T-cell (primary cell): ENCODE measurements around the gene ELF3. TPM values are rescaled to one million over a fixed set of nuclear protein-coding genes. Genes with fewer than 3 reads are reported as not detected.

ENCODE experiments used
- ATAC-seq, 4 experiments: fragments of 200-7000 bp in 3 of 4; fragments of 150-1000 bp in 1 of 4; cut with Tn5 transposase; replicated peaks in 1 of 4; 1 replicate in 3 of 4; 2 replicates in 1 of 4; pipeline ENCODE4 v1.10.0; 2021; ENCODE audit warnings: moderate library complexity in 3 of 4, mild to moderate bottlenecking in 2 of 4, moderate number of reproducible peaks in 1 of 4
- CTCF ChIA-PET, 2 donors: fragments of 300-600 bp; sonication (Branson Sonifier 250); formaldehyde crosslinking; loops; one replicate each; lab custom pipeline; 2022; ENCODE audit warnings: antibody characterized with exemption in 2 of 2; lab: Charles Lee
- POLR2A ChIA-PET, 2 donors: fragments of 300-600 bp; sonication (Branson Sonifier 250); formaldehyde crosslinking; loops; one replicate each; lab custom pipeline; 2022; ENCODE audit warnings: antibody characterized with exemption in 2 of 2; lab: Charles Lee
- DNase-seq, 35 experiments: peaks; one replicate each; pipeline versions ENCODE4 v3.0.0 to v3.0.0-alpha.2; 2013 to 2023
- H3K27ac ChIP-seq: one replicate; pipeline ENCODE4 v1.5.1; 2013; ENCODE audit warnings: low read length
- H3K27me3 ChIP-seq, 2 experiments: replicated peaks in 1 of 2; 1 replicate in 1 of 2; 2 replicates in 1 of 2; pipeline versions ENCODE4 v1.6.1 to v1.7.0; 2013; ENCODE audit warnings: low read length in 1 of 2, mixed read lengths in 1 of 2; ENCODE audit not compliant: control insufficient read depth in 2 of 2, insufficient read depth in 2 of 2; ENCODE audit errors: extremely low read depth in 1 of 2
- H3K36me3 ChIP-seq, 2 donors: 1 replicate in 1 of 2; 2 replicates in 1 of 2; pipeline versions ENCODE4 v1.6.1 to v1.7.0; 2013; ENCODE audit warnings: low read length in 1 of 2; ENCODE audit not compliant: control insufficient read depth in 2 of 2, insufficient read depth in 1 of 2; ENCODE audit errors: extremely low read depth in 1 of 2
- H3K4me1 ChIP-seq, 2 experiments: 1 replicate in 1 of 2; 2 replicates in 1 of 2; pipeline versions ENCODE4 v1.6.1 to v1.7.0; 2013; ENCODE audit warnings: low read length in 2 of 2, mixed read lengths in 1 of 2; ENCODE audit not compliant: insufficient read depth in 2 of 2, control insufficient read depth in 1 of 2; ENCODE audit errors: extremely low read depth in 1 of 2
- H3K4me3 ChIP-seq, 2 donors: 1 replicate in 1 of 2; 2 replicates in 1 of 2; pipeline versions ENCODE4 v1.5.1 to v1.7.0; 2013; ENCODE audit warnings: mild to moderate bottlenecking in 2 of 2, low read length in 1 of 2, moderate library complexity in 1 of 2; ENCODE audit not compliant: control insufficient read depth in 1 of 2; ENCODE audit errors: extremely low read depth in 1 of 2
- H3K9me3 ChIP-seq: 2 replicates; pipeline ENCODE4 v1.7.0; 2013
- H3K27ac Mint-ChIP-seq, 2 donors: one replicate each; pipeline ENCODE4 v1.8.0; 2020 to 2021; ENCODE audit warnings: mild to moderate bottlenecking in 2 of 2, mixed read lengths in 2 of 2
- H3K27me3 Mint-ChIP-seq, 2 donors: one replicate each; pipeline ENCODE4 v1.8.0; 2021 to 2022; ENCODE audit warnings: mixed read lengths in 2 of 2
- H3K36me3 Mint-ChIP-seq: one replicate; pipeline ENCODE4 v1.8.0; 2021; ENCODE audit warnings: mixed read lengths
- H3K4me1 Mint-ChIP-seq, 3 donors: one replicate each; pipeline ENCODE4 v1.8.0; 2020 to 2022; ENCODE audit warnings: mixed read lengths in 3 of 3, mild to moderate bottlenecking in 1 of 3
- H3K4me3 Mint-ChIP-seq, 3 donors: one replicate each; pipeline ENCODE4 v1.8.0; 2020 to 2022; ENCODE audit warnings: mild to moderate bottlenecking in 3 of 3, mixed read lengths in 3 of 3, moderate library complexity in 3 of 3
- H3K9me3 Mint-ChIP-seq, 3 donors: one replicate each; pipeline ENCODE4 v1.8.0; 2020 to 2022; ENCODE audit warnings: mixed read lengths in 3 of 3
- WGBS: methylation state at CpG from one replicate; pipeline ENCODE4 v1.1.5; 2013; ENCODE audit warnings: missing lambda C conversion rate; ENCODE audit not compliant: insufficient coverage; 5-methylcytosine and 5-hydroxymethylcytosine counted together
- total RNA-seq, 35 experiments: library from RNA in 6 of 35; stranded (reverse) in 6 of 35; fragments of 120-200 nt in 1 of 35; gene quantifications; one replicate each; pipeline versions ENCODE4 v1.2.1 to v1.2.4 and lab custom pipeline; 2013 to 2026

Gene ELF3
- total RNA-seq, 5 donors from 2014 or later (not counting 1 experiment from before 2014, with no cell fraction given) = 0.90 to 3.7 (median 1.5) TPM

DNA sequence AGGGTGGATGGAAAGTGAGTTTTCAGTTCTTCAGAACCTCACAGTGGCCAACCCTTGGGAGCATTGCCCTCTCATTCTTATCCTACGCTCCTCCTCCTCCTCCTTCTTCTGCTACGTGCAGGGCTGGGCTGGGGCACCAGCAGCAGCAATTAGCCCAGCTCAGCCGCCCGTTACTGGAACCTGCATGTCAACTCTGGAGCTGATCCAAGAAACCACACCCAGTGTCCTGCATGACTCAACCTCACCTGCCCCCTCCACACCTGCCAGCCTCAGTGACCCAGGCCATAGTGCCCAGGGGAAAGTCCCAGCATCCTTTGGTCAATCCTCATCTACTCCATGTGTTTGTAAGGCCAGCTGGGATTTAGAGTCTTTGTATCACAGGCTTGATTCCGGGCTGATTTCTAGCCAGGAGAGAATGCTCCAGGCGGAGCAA is 12.6 kb downstream of the ELF3 start:
- Histone ChIP-seq H3K4me1 (no peaks in the 10 kb centered on the region), H3K4me3 (no peak overlapping the region), H3K9me3 (no peaks in the 10 kb centered on the region), H3K36me3 (no peaks in the 10 kb centered on the region), H3K27me3 (peaks cover 0 to 13% of the 10 kb centered on the region in 2 experiments), H3K27ac (no peak overlapping the region)
- 71% methylated on average over 5 of the region's 6 CpGs for WGBS
- no peak overlapping the region for H3K4me3 Mint-ChIP-seq
- H3K27ac Mint-ChIP-seq = no peak overlapping the region
- ChIA-PET POLR2A (no interaction called here), CTCF (interaction anchor here in 1 of 2 donors (0.6 kb wide), 1 partner anchor 1216 kb away, joined by 3 read pairs; no protein-coding TSS in a partner anchor)
- ATAC-seq (no peak), DNase-seq (no peak)
- no peaks in the 10 kb centered on the region for H3K36me3 Mint-ChIP-seq
- peaks cover 0 to 4% (median 0%) of the 10 kb centered on the region in 3 donors for H3K4me1 Mint-ChIP-seq
- peaks cover 14 to 16% of the 10 kb centered on the region in 2 donors for H3K27me3 Mint-ChIP-seq
- H3K9me3 Mint-ChIP-seq = no peaks in the 10 kb centered on the region

DNA sequence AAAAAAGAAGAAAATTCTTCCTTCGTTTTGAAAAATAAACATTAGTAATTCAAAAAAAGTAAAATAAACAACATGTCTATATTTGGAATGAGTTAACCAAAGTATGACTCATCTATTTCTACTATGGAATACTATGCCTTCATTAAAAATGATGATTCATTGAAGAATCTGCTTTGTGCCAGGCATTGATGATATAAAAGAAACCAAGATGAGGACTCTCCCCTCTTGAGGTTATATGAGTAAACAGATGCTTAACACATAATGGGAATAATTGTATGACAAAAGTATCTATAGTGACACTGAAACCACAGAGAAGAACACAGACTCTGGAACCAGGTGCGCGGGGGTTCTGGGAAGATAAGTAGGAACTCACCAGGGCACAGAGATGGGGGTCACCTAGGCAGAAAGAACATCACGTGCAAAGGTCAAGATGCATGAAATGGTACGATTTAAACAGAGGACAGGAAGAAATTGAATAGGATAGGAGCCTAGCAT is 18.8 kb downstream of the ELF3 start:
- Mint-ChIP-seq H3K4me1 (no peaks in the 10 kb centered on the region), H3K4me3 (no peak overlapping the region), H3K9me3 (no peaks in the 10 kb centered on the region), H3K36me3 (no peaks in the 10 kb centered on the region), H3K27ac (no peak overlapping the region), H3K27me3 (peaks cover 0 to 4% of the 10 kb centered on the region in 2 donors)
- Histone ChIP-seq H3K27ac (no peak overlapping the region), H3K4me1 (no peaks in the 10 kb centered on the region), H3K36me3 (no peaks in the 10 kb centered on the region), H3K4me3 (no peak overlapping the region), H3K27me3 (no peaks in the 10 kb centered on the region), H3K9me3 (no peaks in the 10 kb centered on the region)
- no peak for DNase-seq
- ChIA-PET POLR2A (no interaction called here), CTCF (no interaction called here)
- ATAC-seq = no peak
- 88% methylated on average over 4 of the region's 5 CpGs for WGBS

DNA sequence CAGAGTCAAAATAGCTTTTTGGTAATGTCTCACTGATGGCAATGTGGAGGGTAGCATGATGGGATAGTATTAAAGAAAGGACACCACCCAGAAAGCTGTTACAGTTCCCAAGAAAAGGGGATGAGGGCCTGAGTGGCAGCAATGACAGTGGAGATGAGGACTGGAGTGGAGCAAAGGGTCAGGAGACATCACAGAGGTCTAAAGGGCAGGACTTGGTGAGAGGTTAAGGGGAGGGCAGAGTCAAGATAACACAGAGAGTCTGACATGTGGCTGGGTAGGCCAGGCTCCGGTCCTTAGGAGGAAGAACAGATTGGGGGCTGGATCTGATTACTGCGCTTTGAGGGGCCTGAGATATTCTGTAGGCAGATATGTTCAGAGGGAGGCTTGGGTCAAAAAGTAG is 19.3 kb downstream of the ELF3 start:
- Mint-ChIP-seq H3K9me3 (no peaks in the 10 kb centered on the region), H3K4me1 (no peaks in the 10 kb centered on the region), H3K36me3 (no peaks in the 10 kb centered on the region), H3K27me3 (peaks cover 0 to 4% of the 10 kb centered on the region in 2 donors), H3K27ac (no peak overlapping the region), H3K4me3 (no peak overlapping the region)
- Histone ChIP-seq H3K27me3 (no peaks in the 10 kb centered on the region), H3K4me1 (no peaks in the 10 kb centered on the region), H3K27ac (no peak overlapping the region), H3K9me3 (no peaks in the 10 kb centered on the region), H3K36me3 (no peaks in the 10 kb centered on the region), H3K4me3 (no peak overlapping the region)
- ATAC-seq (no peak), DNase-seq (no peak)
- WGBS = 94% methylated on average over 2 of the region's 2 CpGs
- POLR2A ChIA-PET = no interaction called here
- CTCF ChIA-PET = no interaction called here

DNA sequence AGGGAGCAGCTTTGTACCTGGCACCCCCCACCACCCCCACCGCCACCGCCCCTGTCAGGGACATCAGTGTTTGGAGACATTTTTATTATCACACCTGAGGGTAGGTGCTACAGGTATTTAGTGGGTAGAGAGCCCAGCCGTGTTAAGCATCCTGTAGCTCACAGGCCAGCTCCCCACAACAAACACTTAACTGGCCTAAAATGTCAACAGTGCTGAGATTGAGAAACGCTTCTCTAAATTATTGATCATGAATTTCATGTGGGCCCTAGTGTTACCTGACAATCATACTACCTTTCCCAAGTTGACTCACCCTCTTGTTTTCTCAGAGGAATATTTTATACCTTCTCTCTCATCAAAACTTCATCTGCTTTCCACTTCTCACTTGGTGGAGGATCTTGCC is 21.4 kb downstream of the ELF3 start:
- CTCF ChIA-PET = interaction anchor here in 1 of 2 donors (0.5 kb wide), 1 partner anchor 106 kb away, joined by 3 read pairs; no protein-coding TSS in a partner anchor
- Histone ChIP-seq H3K4me3 (no peak overlapping the region), H3K4me1 (no peaks in the 10 kb centered on the region), H3K9me3 (no peaks in the 10 kb centered on the region), H3K27me3 (peaks cover 0 to 3% of the 10 kb centered on the region in 2 experiments), H3K36me3 (no peaks in the 10 kb centered on the region), H3K27ac (no peak overlapping the region)
- Mint-ChIP-seq H3K4me1 (no peaks in the 10 kb centered on the region), H3K36me3 (no peaks in the 10 kb centered on the region), H3K4me3 (no peak overlapping the region), H3K27ac (no peak overlapping the region), H3K27me3 (peaks cover 2 to 4% of the 10 kb centered on the region in 2 donors), H3K9me3 (no peaks in the 10 kb centered on the region)
- ATAC-seq = no peak
- POLR2A ChIA-PET = no interaction called here
- no peak for DNase-seq
- WGBS = 80% methylated on average over 1 of the region's 4 CpGs

DNA sequence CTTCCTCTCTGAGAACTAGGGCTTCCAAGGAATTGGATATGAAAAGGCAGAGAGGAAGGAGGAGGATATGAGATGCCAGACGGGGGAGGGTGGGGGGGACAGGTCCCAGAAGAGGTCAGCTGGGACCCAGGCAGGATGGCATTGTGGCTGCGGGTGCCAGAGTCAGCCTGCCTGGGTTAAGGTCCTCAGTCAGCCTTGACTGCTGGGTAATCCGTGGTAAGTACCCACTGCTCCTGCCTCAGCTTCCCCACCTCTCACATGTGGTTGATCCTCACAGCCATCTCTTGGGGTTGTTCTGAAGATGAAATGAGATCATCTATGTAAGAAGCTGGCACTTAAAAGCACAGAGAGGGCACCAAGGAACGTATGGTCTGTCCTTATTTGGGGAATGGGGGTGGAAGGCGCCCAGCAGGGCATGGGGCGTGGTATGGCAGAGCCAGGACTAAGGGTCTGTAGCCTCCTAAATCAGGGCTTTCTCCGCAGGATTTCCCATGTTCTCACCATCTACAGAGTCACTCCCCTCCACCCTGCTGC is 23.8 kb downstream of the ELF3 start:
- Histone ChIP-seq H3K27me3 (peaks cover 0 to 3% of the 10 kb centered on the region in 2 experiments), H3K27ac (no peak overlapping the region), H3K36me3 (no peaks in the 10 kb centered on the region), H3K4me1 (no peaks in the 10 kb centered on the region), H3K4me3 (no peak overlapping the region), H3K9me3 (no peaks in the 10 kb centered on the region)
- POLR2A ChIA-PET = no interaction called here
- CTCF ChIA-PET = no interaction called here
- Mint-ChIP-seq H3K4me3 (no peak overlapping the region), H3K27me3 (peaks cover 2 to 4% of the 10 kb centered on the region in 2 donors), H3K36me3 (no peaks in the 10 kb centered on the region), H3K27ac (no peak overlapping the region), H3K9me3 (no peaks in the 10 kb centered on the region), H3K4me1 (no peaks in the 10 kb centered on the region)
- ATAC-seq (no peak), DNase-seq (no peak)
- WGBS = 57% methylated on average over 3 of the region's 7 CpGs

DNA sequence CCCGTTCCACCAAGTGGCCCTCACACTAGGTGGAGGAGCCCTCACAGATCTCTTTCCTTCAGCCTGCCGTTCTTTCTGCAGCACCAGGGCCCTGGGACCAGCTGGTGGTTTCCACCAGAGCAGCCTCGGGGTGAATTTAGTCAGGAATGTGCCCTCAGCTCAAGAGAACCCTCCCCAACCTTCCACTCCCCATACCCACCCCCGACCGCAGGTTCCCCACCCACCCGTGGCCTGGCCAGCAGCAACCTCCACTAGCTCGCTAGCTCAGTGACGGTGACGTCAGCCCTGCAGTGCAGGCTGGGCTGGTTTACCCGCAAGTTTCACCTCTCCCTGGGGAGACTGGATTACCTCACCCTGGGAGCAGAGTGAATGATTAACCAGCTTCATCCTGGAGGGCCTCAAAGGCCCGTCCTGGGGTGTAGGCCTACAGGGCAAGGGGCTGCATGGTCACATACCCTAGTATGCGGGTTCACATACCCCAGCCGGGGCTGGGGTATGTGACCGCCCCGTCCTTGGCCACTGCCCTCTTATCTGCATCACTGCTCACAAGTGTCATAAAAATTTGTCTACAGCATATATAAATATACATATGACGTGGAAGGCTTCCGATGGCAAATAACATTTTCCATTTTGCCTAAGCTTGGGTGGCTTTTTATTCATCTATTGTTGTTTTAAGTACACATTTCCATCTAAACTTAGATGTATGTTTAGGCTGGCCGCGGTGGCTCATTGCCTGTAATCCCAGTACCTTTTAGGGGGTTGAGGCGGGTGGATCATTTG is 24.5 kb downstream of the ELF3 start:
- Mint-ChIP-seq H3K36me3 (no peaks in the 10 kb centered on the region), H3K4me3 (no peak overlapping the region), H3K27me3 (peaks cover 2 to 4% of the 10 kb centered on the region in 2 donors), H3K9me3 (no peaks in the 10 kb centered on the region), H3K27ac (no peak overlapping the region), H3K4me1 (no peaks in the 10 kb centered on the region)
- no peaks in the 10 kb centered on the region for H3K4me1 ChIP-seq
- ChIA-PET POLR2A (no interaction called here), CTCF (interaction anchor here in 1 of 2 donors (0.5 kb wide), 1 partner anchor 119 kb away, joined by 3 read pairs; no protein-coding TSS in a partner anchor)
- H3K27me3 ChIP-seq = peaks cover 0 to 3% of the 10 kb centered on the region in 2 experiments
- ATAC-seq (no peak), DNase-seq (no peak)
- WGBS = 73% methylated on average over 3 of the region's 20 CpGs
- H3K36me3 ChIP-seq = no peaks in the 10 kb centered on the region
- no peak overlapping the region for H3K4me3 ChIP-seq
- no peaks in the 10 kb centered on the region for H3K9me3 ChIP-seq
- H3K27ac ChIP-seq = no peak overlapping the region
